NCI-H146 (cell line): Measurements from ENCODE around the gene TMEM61.

Experiments
- DNase-seq: peaks from one replicate; lab custom pipeline; 2025; lab: John Stamatoyannopoulos, UW

The TMEM61 gene

DNA sequence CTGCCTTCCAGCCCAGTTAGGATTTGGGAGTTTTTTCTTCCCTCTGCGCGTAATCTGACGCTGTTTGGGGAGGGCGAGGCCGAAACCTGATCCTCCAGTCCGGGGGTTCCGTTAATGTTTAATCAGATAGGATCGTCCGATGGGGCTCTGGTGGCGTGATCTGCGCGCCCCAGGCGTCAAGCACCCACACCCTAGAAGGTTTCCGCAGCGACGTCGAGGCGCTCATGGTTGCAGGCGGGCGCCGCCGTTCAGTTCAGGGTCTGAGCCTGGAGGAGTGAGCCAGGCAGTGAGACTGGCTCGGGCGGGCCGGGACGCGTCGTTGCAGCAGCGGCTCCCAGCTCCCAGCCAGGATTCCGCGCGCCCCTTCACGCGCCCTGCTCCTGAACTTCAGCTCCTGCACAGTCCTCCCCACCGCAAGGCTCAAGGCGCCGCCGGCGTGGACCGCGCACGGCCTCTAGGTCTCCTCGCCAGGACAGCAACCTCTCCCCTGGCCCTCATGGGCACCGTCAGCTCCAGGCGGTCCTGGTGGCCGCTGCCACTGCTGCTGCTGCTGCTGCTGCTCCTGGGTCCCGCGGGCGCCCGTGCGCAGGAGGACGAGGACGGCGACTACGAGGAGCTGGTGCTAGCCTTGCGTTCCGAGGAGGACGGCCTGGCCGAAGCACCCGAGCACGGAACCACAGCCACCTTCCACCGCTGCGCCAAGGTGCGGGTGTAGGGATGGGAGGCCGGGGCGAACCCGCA lies 59.1 kb downstream of the TMEM61 start, which contains the start of gene PCSK9:
Gene PCSK9 (plus strand): TSS at position 207 of the 741 bp plus-strand sequence. CDS start 290 bp downstream, at position 497.
- peak; percentile 52 for DNase-seq

DNA sequence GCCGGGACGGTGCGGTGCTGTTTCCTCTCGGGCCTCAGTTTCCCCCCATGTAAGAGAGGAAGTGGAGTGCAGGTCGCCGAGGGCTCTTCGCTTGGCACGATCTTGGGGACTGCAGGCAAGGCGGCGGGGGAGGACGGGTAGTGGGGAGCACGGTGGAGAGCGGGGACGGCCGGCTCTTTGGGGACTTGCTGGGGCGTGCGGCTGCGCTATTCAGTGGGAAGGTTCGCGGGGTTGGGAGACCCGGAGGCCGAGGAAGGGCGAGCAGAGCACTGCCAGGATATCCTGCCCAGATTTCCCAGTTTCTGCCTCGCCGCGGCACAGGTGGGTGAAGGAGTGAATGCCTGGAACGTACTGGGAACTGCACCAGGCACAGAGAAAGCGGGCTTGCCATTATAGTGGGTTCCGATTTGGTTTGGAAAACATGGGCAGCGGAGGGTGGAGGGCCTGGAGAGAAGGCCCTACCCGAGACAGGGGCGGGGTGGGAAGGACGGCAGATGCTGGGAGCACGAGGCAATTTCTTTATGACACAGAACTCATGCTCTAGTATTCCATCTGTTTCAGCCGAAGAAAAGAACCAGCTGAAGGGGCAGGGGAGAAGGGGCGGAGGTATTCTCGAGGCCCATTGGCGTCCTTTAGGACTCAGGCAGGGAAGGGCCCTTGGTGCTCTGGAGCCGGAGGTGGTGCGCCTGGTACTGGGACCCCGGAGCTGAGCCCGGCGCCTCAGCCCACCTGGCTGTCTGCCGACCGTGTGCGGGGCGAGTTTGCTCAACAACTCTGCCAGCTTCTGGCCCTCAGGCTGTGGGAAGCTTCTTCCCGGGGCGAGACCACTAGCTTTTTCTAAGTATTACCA lies 59.9 kb downstream of the TMEM61 start:
- DNase-seq = no peak

DNA sequence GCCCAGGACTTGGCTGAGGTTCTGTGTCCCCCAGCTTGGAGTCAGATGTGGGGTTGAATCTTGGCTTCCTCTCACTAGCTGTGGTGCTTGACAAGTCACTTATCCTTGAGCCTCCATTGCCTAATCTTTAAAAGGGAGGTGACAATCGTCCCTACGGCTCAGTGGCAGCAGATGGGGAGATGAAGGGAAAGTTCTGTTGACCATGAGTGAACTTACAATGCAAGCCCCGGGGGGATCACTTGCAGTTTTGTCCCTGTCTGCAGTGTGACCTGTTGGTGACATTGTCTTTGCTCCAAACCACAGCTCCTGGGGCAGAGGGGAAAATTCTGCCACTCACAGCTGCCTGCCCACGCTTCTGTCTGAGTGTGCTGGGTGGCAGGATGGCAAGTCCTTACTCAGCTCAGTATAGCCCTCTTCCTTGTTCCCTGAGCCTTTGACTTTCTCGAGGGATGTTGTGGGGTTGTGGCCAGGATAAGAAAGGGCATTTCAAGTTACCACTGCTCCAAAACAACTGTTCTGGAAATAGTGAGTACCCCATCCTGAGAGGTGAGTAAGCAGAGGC lies 60.6 kb downstream of the TMEM61 start:
- DNase-seq = no peak

DNA sequence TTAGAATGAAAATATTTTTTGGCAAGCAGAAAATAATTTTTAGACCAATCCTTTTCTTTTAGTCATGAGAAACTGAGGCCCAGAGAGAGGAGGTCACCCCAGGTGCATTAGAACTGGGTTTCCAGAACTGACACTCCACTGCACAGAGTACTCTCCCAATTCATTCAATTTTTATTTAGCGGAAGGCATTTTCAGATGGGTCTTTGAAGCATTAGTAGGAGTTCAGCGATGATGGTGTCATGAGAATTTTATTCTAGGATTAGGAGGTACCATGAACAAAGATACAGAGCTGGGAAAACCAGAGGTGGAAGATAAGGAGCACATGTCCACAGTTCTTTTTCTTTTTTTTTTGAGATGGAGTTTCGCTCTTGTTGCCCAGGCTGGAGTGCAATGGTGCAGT lies 61.2 kb downstream of the TMEM61 start:
- no peak for DNase-seq
